ENCODE data around the gene EXD3. TPM values are rescaled to one million over a fixed set of nuclear protein-coding genes. Genes with fewer than 3 reads are reported as not detected.
"Not testable (repeated sequence)": the region's sequence is repeated elsewhere in the genome, so short reads cannot be mapped to it uniquely, and the experiment has no call there.

The EXD3 gene
- total RNA-seq, 1 experiment from 2014 or later = 1.9 TPM

- peaks cover 13% of the 10 kb centered on the region for H3K4me1 ChIP-seq
- H3K4me3 ChIP-seq = no peak overlapping the region
- H3K36me3 ChIP-seq = no peaks in the 10 kb centered on the region
- no peak overlapping the region for H3K27ac ChIP-seq
- H3K9me3 ChIP-seq (replicated peaks) = no peaks in the 10 kb centered on the region
- H3K27me3 ChIP-seq = peaks cover 6% of the 10 kb centered on the region; the same call in 1 of the 2 replicates
- DNase-seq = no peak
Measured at GRCh38 chr9:137393176-137394150, 29.5 kb downstream of the EXD3 start.

GRCh38 chr9:137392232-137393007 lies 30.5 kb downstream of the EXD3 start:
- H3K27ac ChIP-seq = no peak overlapping the region
- no peak for DNase-seq
- H3K36me3 ChIP-seq = no peaks in the 10 kb centered on the region
- no peaks in the 10 kb centered on the region for H3K9me3 ChIP-seq (replicated peaks)
- H3K4me3 ChIP-seq = no peak overlapping the region
- peaks cover 20% of the 10 kb centered on the region for H3K4me1 ChIP-seq
- peaks cover 12% of the 10 kb centered on the region; the same call in 1 of the 2 replicates for H3K27me3 ChIP-seq

- Histone ChIP-seq H3K36me3 (no peaks in the 10 kb centered on the region), H3K27ac (no peak overlapping the region), H3K4me1 (peaks cover 20% of the 10 kb centered on the region), H3K4me3 (no peak overlapping the region), H3K9me3 (replicated peaks) (no peaks in the 10 kb centered on the region), H3K27me3 (peaks cover 12% of the 10 kb centered on the region; the same call in 1 of the 2 replicates)
- DNase-seq = no peak
Measured at GRCh38 chr9:137391411-137391754, 31.6 kb downstream of the EXD3 start.

GRCh38 chr9:137390553-137391410 lies 32.2 kb downstream of the EXD3 start:
- no peak for DNase-seq
- Histone ChIP-seq H3K4me1 (peaks cover 20% of the 10 kb centered on the region), H3K27me3 (peaks cover 12% of the 10 kb centered on the region; the same call in 1 of the 2 replicates), H3K36me3 (no peaks in the 10 kb centered on the region), H3K9me3 (replicated peaks) (no peaks in the 10 kb centered on the region), H3K4me3 (no peak overlapping the region), H3K27ac (no peak overlapping the region)

GRCh38 chr9:137389428-137389746 lies 33.6 kb downstream of the EXD3 start:
- no peak for DNase-seq
- Histone ChIP-seq H3K9me3 (replicated peaks) (no peaks in the 10 kb centered on the region), H3K27ac (no peak overlapping the region), H3K27me3 (peaks cover 19% of the 10 kb centered on the region; the same call in 1 of the 2 replicates), H3K36me3 (no peaks in the 10 kb centered on the region), H3K4me1 (peaks cover 12% of the 10 kb centered on the region), H3K4me3 (no peak overlapping the region)

- no peak for DNase-seq
- H3K27ac ChIP-seq = no peak overlapping the region
- H3K36me3 ChIP-seq = no peaks in the 10 kb centered on the region
- H3K4me3 ChIP-seq = no peak overlapping the region
- peaks cover 12% of the 10 kb centered on the region for H3K4me1 ChIP-seq
- peaks cover 25% of the 10 kb centered on the region; the same call in 1 of the 2 replicates for H3K27me3 ChIP-seq
- H3K9me3 ChIP-seq (replicated peaks) = no peaks in the 10 kb centered on the region
Measured at GRCh38 chr9:137388589-137389427, 34.2 kb downstream of the EXD3 start.

GRCh38 chr9:137387891-137388560 lies 34.9 kb downstream of the EXD3 start:
- Histone ChIP-seq H3K4me3 (no peak overlapping the region), H3K4me1 (peaks cover 16% of the 10 kb centered on the region), H3K27ac (no peak overlapping the region), H3K27me3 (peaks cover 25% of the 10 kb centered on the region; the same call in 1 of the 2 replicates), H3K36me3 (no peaks in the 10 kb centered on the region), H3K9me3 (replicated peaks) (no peaks in the 10 kb centered on the region)
- DNase-seq = no peak

- no peak overlapping the region for H3K27ac ChIP-seq
- no peaks in the 10 kb centered on the region for H3K9me3 ChIP-seq (replicated peaks)
- no peaks in the 10 kb centered on the region for H3K36me3 ChIP-seq
- peaks cover 25% of the 10 kb centered on the region; the same call in 1 of the 2 replicates for H3K27me3 ChIP-seq
- peaks cover 19% of the 10 kb centered on the region for H3K4me1 ChIP-seq
- no peak overlapping the region for H3K4me3 ChIP-seq
- DNase-seq = no peak
Measured at GRCh38 chr9:137387114-137387890, 35.7 kb downstream of the EXD3 start.

GRCh38 chr9:137386507-137387113 lies 36.4 kb downstream of the EXD3 start:
- H3K9me3 ChIP-seq (replicated peaks); H3K27ac ChIP-seq; DNase-seq; H3K4me3 ChIP-seq; H3K36me3 ChIP-seq: not testable (repeated sequence)
- Histone ChIP-seq H3K27me3 (peaks cover 25% of the 10 kb centered on the region; the same call in 1 of the 2 replicates), H3K4me1 (peaks cover 19% of the 10 kb centered on the region)

GRCh38 chr9:137385061-137385655 lies 37.8 kb downstream of the EXD3 start:
- H3K4me3 ChIP-seq = no peak overlapping the region
- no peaks in the 10 kb centered on the region for H3K36me3 ChIP-seq
- H3K9me3 ChIP-seq (replicated peaks) = no peaks in the 10 kb centered on the region
- DNase-seq = no peak
- H3K27me3 ChIP-seq = peaks cover 25% of the 10 kb centered on the region; the same call in 1 of the 2 replicates
- no peak overlapping the region for H3K27ac ChIP-seq
- H3K4me1 ChIP-seq = peaks cover 15% of the 10 kb centered on the region

- Histone ChIP-seq H3K27ac (no peak overlapping the region), H3K4me1 (peaks cover 15% of the 10 kb centered on the region), H3K4me3 (no peak overlapping the region), H3K36me3 (no peaks in the 10 kb centered on the region), H3K27me3 (peaks cover 21% of the 10 kb centered on the region; the same call in 1 of the 2 replicates), H3K9me3 (replicated peaks) (no peaks in the 10 kb centered on the region)
- no peak for DNase-seq
Measured at GRCh38 chr9:137383784-137384756, 38.9 kb downstream of the EXD3 start.

All from SJCRH30 (cell line).